GM18519 (cell line): ENCODE measurements around the gene MAP3K6.

Experiments used
- ATAC-seq: cut with Tn5 transposase; IDR thresholded peaks from one replicate; pipeline ENCODE4 v1.9.1; 2021; ENCODE audit warnings: mild to moderate bottlenecking, moderate library complexity; ENCODE audit not compliant: unreplicated experiment, low FRiP score

The MAP3K6 gene

DNA sequence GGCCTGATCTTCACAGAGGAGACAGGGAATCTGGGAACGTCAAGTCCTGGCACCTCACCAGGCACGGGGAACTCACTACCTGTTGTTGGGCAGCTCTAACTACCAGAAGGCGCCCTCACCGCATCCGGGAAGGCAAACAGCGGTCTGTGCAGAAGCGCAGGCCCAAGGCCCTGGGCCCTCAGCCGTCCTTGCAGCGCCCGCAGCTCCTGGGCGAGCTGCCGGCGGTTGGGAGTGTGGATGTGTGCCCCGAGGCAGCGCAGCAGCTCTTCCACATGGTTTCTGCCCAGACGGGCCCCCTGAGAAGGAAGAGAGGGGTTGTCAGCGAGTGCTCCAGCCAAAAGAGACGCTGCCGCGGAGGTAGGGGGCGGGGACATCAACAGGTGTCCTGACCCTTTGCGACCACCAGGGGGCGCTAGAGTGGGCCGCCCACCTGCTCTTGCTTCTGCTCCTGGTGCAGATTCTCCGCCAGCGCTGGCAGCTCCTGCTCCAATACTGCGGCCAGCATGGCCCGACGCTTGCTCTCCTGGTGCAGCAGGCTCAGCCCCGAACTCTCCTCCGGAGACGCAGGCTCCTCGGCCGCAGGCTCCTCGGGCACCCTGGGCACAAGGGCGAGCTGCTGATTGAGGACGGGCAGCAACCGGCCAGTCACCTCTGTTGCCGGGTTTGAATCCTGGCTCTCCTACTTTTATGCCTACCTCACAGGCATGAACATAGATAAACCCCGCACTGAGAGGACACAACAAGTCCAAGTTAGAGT lies 9.3 kb downstream of the MAP3K6 start:
- no peak for ATAC-seq

DNA sequence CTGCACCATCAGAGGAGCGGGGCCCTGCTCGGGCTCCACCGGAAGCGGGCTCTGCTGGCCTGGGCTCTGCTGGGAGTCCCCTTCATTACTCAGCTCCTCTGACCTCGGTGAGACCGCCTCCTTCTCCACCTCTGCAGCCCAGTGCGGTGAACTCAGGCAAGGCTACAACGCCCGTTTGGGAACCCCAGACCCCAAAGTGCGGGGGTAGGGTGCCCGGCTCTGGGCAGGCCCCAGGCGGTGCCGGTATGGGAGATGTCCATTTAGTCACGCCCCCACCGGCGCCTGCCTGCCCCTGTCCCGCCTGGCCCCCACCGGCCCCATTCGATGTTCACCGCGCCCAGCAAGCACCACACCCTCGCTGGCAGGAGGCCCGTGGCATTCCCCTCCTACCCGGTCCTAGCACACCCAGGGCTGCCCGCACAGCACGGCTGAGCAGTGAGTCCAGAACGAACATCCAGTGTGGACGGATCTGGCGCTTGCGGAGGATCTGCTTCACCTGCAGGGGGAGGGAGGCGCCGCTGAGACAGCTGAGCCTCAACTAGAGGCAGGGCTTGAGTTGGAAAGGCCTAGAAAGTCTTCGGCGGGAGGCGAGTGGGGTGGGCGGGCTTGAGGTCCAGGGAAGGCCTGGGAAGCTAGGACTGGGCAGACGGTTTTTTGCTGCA lies 10.0 kb downstream of the MAP3K6 start:
- no peak for ATAC-seq

DNA sequence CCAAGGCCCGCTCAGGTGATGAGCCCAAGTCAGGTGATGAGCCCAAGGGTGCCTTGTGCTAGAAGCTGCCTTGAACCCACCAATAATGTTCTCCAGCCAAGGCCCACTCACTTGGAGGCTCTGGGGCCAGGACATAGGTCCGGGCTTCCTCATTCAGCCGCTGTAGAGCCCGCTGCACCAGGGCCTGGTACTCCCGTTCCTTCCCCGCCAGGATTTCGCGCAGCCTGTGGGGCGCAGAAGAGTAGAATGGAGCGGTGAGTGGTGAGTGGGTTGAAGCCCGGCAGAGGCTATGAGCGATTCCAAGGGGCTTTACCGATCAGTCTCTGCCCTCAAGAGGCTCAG lies 10.5 kb downstream of the MAP3K6 start:
- no peak for ATAC-seq

DNA sequence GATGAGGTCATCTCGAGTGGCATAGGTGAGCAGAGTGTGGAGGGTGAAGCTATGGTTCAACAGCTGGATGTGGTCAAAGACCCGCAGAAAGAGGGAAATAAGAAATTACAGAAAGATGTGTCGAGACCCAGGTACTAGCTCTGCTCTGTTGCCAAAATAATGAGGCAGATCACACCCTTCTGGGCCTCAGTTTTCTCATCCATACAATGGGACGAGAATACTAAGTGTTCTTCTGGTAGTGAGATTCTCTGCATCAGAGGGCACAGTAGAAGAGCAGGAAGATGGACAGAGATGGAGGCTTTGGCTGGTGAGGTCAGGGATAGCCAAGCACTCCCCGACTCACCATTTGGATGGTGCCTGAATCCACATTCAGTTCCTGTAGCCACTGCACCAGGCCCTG lies 11.1 kb downstream of the MAP3K6 start:
- no peak for ATAC-seq

DNA sequence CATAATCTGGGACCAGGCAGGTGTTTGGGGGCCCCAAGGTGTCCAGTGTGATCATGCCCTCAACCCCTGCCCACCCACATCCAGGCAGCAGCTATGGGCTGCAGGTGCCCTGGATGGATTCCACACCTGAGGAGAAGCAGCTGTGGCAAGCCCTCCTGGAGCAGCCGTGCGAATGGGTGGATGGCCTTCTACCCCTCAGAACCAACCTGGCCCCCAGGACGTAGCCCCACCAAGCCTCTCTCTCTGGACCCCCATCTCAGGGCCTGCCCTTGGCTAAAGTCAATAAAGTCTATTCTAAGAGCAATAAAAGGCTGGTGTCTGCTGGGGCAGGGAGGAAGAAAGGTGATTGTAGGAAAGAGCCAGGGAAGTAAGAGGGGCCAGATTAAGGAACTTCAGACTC lies 13.1 kb downstream of the MAP3K6 start:
- ATAC-seq, result no peak

DNA sequence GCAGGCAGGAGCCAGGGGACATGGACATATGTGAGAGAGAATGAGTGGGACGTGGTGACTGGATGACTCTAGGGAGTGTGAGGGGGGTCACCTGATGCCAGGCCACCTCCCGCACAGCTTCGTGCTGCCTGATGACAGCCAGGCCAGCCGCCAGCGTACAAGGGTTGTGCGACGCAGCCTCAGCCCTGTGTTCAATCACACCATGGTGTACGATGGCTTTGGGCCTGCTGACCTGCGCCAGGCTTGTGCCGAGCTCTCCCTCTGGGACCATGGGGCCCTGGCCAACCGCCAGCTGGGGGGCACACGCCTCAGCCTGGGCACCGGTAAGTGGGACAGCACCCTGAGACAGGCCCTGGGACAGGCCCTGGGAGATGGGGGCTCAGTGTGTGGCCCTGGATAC lies 13.6 kb downstream of the MAP3K6 start:
- no peak for ATAC-seq

DNA sequence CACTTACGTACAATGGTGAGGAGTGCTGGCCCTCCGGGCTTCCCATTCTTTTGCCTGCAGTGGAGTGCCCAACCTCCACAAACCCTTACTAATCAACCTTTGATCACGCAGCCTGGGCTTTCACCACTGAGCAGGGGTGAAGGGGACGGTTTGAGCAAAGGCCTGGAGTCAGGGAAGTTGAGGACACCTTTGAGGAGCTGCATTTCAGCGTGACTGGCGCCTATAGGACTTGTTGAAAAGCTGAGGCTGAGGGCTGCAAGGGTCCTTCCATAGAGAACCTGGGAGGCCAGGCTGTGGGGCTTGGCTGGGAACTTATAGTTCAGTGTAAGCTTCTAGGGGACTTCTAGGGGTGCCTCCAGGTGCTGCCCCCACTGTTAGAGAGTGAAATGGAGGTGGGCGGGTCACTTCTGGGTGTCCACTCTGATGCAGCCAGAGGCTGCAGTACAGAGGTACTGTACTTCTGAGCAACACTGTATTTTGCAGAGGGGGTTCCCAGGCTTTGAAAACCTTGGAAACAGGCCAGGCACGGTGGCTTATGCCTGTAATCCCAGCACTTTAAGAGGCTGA lies 15.1 kb downstream of the MAP3K6 start:
- no peak for ATAC-seq

DNA sequence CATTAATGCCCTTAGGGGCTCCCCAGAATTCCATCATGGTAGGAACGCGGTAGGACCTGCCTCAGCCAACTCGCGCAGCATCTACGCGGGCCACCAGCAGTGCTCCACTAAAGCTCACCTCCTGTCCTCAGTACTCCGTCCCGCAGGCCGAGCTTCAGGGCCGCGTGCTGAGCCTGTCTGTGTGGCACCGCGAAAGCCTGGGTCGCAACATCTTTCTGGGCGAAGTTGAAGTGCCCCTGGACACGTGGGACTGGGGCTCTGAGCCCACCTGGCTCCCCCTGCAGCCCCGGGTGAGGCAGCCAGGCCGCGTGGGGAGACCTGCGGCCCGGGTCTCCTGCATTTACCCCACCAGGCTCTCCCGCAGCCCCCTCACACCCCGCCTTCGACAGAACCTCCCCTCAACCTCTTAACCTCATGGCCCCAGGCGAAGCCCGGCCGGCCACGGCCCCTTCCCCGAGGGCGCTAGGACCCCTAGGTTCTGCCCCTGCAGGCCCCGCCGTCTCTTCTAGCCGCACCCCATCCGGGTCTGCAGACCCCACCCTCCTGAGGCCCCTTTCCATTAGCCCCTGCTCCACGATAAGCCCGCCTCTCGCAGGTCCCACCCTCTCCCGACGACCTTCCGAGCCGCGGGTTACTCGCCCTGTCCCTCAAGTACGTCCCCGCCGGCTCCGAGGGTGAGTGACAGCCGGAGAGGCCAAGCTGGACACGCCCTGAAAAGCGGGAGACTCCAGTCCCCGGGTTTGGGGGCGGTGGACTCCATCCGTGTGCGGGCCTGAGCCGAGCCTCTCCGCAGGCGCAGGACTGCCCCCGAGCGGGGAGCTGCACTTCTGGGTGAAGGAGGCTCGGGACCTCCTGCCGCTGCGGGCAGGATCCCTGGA lies 15.9 kb downstream of the MAP3K6 start:
- ATAC-seq, result no peak

DNA sequence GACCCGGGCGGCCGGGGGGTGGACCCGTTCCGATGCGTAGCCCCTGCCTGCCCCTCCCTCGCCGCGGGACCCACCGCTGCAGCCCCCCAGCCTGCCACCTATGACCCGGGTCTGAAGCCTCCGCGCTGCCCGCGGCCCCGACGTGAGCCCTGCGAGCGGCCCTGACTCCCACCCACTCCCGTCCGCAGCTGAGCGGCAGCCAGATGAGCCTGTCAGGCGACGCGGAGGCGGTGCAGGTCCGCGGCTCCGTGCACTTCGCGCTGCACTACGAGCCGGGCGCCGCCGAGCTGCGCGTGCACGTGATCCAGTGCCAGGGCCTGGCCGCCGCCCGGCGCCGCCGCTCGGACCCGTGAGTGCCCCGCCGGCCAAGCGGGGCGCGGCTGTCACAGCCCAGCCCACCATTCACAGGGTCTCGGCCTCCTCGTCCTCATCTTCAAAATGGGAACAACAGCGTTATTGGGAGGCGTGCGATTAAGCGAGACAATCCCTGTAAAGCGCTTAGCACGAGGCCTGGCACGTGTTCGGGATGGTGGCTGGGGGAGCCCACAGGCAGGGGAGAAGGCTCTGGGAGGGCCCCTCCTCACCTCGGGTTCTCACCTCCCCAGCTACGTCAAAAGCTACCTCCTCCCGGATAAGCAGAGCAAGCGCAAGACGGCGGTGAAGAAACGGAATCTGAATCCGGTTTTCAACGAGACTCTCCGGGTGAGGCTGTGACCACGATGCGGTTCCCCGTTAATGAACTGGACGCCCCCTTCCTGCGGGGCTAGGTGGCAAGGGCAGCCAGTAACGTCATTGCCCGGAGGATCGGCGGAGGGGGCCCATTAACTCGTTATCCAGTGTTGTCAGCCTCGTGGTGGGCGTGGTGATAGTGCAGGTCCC lies 16.7 kb downstream of the MAP3K6 start:
- ATAC-seq, result no peak

DNA sequence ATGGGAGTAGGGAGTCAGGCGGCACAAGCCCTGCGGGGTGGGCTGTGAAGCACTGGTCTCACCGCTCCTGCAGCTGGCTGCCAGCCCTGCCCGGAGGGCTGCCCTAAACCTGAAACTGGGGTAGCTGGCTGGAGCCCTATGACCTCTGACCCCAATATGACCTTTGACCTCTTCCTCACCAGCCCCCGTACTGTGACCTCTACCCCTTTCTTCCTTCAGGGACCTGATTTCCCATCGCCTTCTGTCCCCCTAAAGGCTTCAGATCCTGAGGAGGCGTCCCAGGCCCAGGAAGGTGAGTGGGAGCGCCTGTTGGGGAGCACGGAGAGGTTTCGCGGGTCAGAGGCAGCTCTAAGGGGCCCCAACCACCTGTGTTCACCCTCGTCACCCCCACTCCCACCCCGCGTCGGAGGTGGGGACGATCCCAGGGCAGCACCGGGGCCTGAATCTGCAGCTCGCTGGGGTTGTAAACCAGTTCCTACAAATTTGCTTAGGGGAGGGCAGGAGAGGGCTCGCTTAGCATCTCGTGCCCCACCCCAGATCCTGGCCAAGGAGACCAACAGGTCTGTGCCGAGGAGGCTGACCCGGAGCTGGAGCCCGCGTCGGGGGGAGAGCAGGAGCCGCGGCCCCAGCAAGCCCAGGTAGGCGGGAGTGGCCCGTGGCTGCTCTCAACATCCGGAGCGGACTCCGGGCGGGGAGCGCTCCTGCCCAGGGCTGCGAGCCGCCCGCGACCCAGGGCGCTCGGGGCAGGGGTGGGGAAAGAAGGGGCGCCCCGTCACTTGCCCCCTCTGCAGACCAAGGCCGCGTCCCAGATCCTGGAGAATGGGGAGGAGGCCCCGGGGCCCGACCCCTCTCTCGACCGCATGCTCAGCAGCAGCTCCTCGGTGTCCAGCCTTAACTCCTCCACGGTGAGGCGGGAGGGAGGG lies 17.6 kb downstream of the MAP3K6 start:
- no peak for ATAC-seq

DNA sequence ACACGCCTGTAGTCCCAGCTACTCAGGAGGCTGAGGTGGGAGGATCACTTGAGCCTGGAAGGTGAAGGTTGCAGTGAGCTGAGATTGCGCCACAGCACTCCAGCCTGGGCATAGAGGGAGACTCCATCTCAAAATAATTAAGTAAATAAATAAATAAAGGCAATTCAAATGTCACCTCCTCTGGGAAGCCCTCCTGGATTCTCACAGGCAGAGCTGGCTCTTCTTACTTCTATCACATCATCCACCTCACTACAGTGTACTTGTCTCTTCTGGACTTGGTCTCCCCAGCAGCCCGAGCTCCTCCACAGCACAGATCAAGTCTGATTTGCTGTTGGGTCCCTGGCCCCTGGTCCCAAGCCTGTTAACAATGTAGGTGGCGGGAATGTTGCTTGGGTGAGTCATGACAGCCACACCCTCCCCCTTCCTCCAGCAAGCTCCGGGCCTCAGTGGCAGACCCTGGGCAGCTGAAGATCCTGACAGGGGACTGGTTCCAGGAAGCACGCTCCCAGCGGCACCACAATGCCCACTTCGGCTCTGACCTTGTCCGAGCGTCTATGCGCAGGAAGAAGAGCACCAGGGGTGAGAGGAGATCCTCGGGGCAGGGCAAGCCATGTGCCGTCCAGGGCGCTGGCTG lies 19.7 kb downstream of the MAP3K6 start:
- ATAC-seq, result no peak

DNA sequence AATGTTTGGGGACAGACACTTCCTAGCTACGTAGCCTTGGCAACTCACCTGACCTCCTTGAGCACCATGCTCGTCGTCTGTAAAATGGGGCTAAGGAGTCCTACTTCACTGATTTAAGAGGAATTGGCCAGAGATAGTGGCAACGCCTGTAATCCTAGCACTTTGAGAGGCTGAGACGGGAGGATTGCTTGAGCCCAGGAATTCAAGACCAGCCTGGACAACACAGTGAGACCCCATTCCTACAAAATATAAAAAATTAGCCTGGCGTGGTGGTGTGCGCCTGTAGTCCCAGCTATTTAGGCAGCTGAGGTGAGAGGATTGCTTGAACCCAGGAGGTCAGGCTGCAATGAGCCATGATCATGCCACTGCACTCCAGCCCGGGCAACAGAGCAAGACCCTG lies 20.4 kb downstream of the MAP3K6 start:
- no peak for ATAC-seq

DNA sequence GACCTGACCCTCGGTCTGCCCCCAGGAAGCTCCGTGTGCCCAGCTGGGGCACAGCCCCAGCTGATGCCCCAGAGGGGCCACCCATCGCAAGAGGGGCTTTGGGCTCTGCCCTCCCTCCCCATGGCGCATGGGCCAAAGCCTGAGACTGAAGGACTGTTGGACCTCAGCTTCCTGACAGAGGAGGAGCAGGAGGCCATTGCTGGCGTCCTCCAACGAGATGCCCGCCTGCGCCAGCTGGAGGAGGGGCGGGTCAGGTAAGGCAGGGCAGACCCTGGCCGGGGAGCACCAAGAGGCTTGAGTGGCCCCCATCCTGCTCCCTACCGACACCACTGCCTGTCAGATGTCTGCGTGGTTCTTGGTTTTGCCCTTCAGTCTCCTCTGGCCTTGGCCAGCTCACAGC lies 21.5 kb downstream of the MAP3K6 start:
- ATAC-seq, result no peak

DNA sequence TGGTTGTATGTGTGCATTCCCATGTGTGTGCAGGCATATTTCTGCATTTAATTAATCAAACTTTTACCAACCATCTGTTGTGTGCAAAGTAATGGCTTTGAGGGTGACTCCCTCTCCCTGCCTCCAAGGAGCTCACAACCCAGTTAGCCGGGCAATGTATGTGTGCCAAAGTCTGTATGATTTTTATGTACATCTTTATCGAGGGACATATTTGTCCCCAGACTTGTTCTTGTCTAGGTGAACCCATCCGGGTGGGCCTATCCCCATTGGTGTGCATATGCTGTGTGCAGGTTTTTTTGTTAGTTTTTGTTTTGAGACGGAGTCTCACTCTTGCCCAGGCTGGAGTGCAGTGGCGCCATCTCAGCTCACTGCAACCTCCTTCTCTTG lies 23.1 kb downstream of the MAP3K6 start:
- no peak for ATAC-seq

DNA sequence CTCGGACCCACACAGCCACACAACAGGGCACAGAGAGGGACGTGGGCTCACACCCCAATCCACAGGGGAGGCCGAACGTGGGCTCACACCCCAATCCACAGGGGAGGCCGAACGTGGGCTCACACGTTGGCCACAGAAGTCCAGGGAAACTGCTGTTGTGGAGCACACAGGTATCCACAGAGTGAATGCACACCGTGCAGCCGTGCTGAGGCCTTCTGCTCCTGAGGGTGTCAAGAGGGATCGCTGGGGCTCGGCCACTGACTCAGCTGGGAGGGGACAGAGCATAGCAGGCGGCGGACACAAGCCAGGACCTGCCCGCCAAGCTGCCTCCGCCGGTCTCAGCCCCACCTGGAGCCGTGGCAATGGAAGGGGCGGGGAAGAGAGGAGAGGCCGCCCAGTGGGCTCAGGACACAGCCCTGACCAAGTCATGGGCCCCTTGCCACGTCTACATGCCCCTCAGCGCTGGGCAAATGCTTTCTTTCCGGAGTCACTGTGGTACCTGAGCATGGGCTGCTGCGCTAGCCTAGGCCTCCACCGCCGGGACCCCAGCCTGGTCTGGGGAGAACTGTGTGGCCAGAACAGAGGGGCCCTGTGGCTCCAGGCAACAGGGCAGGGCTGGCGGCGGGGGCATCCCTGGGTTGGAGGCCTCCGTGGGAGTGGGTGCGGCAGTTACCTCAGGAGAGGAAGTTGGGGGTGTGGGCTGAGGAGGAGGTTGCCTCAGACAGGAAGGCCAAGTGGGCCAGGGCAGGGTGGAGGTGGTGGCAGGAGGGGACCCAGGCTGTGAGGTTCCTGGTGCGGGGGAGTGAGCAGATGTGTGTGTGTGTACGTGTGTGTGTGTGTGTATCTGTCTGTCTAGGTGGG lies 23.8 kb downstream of the MAP3K6 start:
- ATAC-seq, result no peak

DNA sequence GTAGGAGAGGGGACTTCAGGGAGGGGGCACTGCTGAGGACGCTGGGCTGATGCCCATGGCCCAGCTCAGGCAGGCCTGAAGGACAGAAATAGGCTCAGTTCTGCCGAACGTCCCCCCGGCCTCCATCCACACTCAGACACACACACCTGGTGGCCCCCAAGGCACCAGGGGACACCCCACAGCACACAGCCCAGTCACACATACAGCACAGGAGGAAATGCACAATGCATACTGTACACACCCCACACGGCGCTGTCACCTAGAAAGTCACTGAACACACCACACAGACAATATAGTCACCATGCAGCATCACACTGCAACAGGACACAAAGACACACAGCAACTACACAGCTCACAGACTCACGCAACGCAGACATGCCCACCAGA lies 24.4 kb downstream of the MAP3K6 start:
- no peak for ATAC-seq

DNA sequence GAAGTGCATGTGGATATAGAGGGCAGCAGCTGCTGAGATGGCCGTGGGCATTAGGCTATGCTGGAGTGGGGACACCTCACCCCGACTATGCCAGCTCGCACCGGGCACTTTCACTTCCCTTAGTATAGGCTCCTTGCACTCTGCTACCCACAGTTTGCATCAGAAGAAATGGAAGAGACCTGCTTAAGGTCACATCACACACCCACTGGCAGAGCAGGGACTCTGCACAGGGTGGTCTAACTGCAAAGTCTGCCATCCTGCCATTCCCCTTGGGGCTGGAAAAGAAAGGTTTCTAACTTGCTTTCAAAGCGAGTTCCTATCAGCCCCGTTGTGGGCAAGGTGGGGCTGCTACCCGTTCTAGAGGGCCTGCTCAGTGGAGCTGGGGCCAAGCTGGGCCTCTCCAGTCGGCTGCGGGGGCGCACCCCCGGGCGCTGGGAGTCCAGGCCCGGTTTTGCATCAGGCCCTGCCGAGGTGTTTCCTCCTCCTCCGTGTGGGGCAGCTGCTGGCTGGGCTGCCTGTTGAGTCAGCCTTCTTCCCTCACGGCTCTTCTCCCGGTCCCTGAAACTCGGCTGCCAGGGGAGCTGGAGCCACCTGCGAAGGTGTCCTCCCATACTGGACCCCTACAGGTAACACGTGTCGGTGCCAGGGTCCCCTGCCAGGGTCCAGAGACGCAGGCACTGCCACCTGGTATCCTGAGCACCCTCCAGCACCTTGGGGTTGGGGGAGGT lies 25.1 kb downstream of the MAP3K6 start, which contains the start of gene SYTL1:
Gene SYTL1 (plus strand): TSS at position 498 of the 728 bp plus-strand sequence. CDS start 3,313 bp downstream, outside the sequence.
- ATAC-seq, result no peak
